Mesenchymal stem cell (in vitro differentiated cells and primary cell): ENCODE results near the gene DPP6.
A peak's percentile ranks its signal among the peaks of the same experiment; 100 is the strongest.

ENCODE experiments used
- DNase-seq: peaks from one replicate; pipeline ENCODE4 v3.0.0-alpha.2; 2013
- H2AFZ ChIP-seq: one replicate; pipeline ENCODE4 v1.6.1; 2013; ENCODE audit warnings: low read depth, mild to moderate bottlenecking, control low read depth, inconsistent platforms, low read length, moderate library complexity
- H2AK5ac ChIP-seq: 2 replicates; pipeline ENCODE4 v1.6.1; 2013; ENCODE audit warnings: low read length, moderate library complexity, mild to moderate bottlenecking, inconsistent platforms; ENCODE audit not compliant: severe bottlenecking
- H2BK120ac ChIP-seq: one replicate; pipeline ENCODE4 v1.6.1; 2013; ENCODE audit warnings: low read depth, mild to moderate bottlenecking, inconsistent platforms, low read length, moderate library complexity
- H2BK12ac ChIP-seq, 2 experiments: one replicate each; pipeline ENCODE4 v1.6.1; 2013; ENCODE audit warnings: inconsistent platforms in 2 of 2, low read length in 2 of 2, mild to moderate bottlenecking in 2 of 2, moderate library complexity in 2 of 2, control low read depth in 1 of 2
- H2BK15ac ChIP-seq: one replicate; pipeline ENCODE4 v1.6.1; 2013; ENCODE audit warnings: mild to moderate bottlenecking, low read depth, inconsistent platforms; ENCODE audit not compliant: poor library complexity, severe bottlenecking
- H2BK5ac ChIP-seq: 2 replicates; pipeline ENCODE4 v1.6.1; 2013; ENCODE audit warnings: low read depth, mild to moderate bottlenecking, low read length, control low read depth, inconsistent platforms; ENCODE audit not compliant: poor library complexity, severe bottlenecking
- H3K14ac ChIP-seq, 2 experiments: one replicate each; pipeline ENCODE4 v1.6.1; 2013; ENCODE audit warnings: inconsistent platforms in 2 of 2, low read length in 2 of 2, control low read depth in 1 of 2, mild to moderate bottlenecking in 1 of 2, moderate library complexity in 1 of 2
- H3K18ac ChIP-seq, 2 experiments: one replicate each; pipeline ENCODE4 v1.6.1; 2013; ENCODE audit warnings: inconsistent platforms in 2 of 2, low read length in 2 of 2, control low read depth in 1 of 2, low read depth in 1 of 2, mild to moderate bottlenecking in 1 of 2
- H3K23ac ChIP-seq, 2 experiments: one replicate each; pipeline ENCODE4 v1.6.1; 2013; ENCODE audit warnings: inconsistent platforms in 2 of 2, low read length in 2 of 2, mild to moderate bottlenecking in 2 of 2, moderate library complexity in 2 of 2, control low read depth in 1 of 2
- H3K27ac ChIP-seq: 2 replicates; pipeline ENCODE4 v1.5.1; 2013; ENCODE audit warnings: mild to moderate bottlenecking, moderate library complexity, low read length, control low read depth, inconsistent platforms; ENCODE audit not compliant: poor library complexity, severe bottlenecking
- H3K27me3 ChIP-seq, 2 experiments: 2 replicates each; pipeline versions ENCODE4 v1.6.1 to v1.7.0; 2013; ENCODE audit warnings: low read length in 2 of 2, mild to moderate bottlenecking in 2 of 2, moderate library complexity in 2 of 2, control low read depth in 1 of 2, inconsistent platforms in 1 of 2; ENCODE audit not compliant: control insufficient read depth in 1 of 2, insufficient read depth in 1 of 2
- H3K36me3 ChIP-seq, 2 experiments: 2 replicates each; pipeline versions ENCODE4 v1.6.1 to v1.7.0; 2013; ENCODE audit warnings: low read length in 2 of 2, control low read depth in 1 of 2, inconsistent platforms in 1 of 2, low read depth in 1 of 2, mild to moderate bottlenecking in 1 of 2; ENCODE audit not compliant: insufficient read depth in 2 of 2, control insufficient read depth in 1 of 2
- H3K4ac ChIP-seq, 2 experiments: one replicate each; pipeline ENCODE4 v1.6.1; 2013; ENCODE audit warnings: inconsistent platforms in 2 of 2, low read length in 2 of 2, mild to moderate bottlenecking in 2 of 2, moderate library complexity in 2 of 2, control low read depth in 1 of 2, low read depth in 1 of 2
- H3K4me1 ChIP-seq: 2 replicates; pipeline ENCODE4 v1.6.1; 2013; ENCODE audit warnings: low read depth, low read length, control low read depth; ENCODE audit not compliant: control insufficient read depth, insufficient read depth
- H3K4me2 ChIP-seq: 2 replicates; pipeline ENCODE4 v1.6.1; 2013; ENCODE audit warnings: low read length, mild to moderate bottlenecking, inconsistent platforms; ENCODE audit not compliant: poor library complexity, severe bottlenecking
- H3K4me3 ChIP-seq, 2 experiments: 2 replicates each; pipeline versions ENCODE4 v1.5.1 to v1.7.0; 2013; ENCODE audit warnings: low read length in 2 of 2, mild to moderate bottlenecking in 2 of 2, control low read depth in 1 of 2, low read depth in 1 of 2; ENCODE audit not compliant: insufficient read depth in 1 of 2
- H3K79me1 ChIP-seq: replicated peaks from 2 replicates; pipeline ENCODE4 v1.6.1; 2013; ENCODE audit warnings: mild to moderate bottlenecking, control low read depth, low read length, inconsistent platforms; ENCODE audit not compliant: poor library complexity, severe bottlenecking
- H3K9ac ChIP-seq: 2 replicates; pipeline ENCODE4 v1.7.0; 2013; ENCODE audit warnings: mild to moderate bottlenecking, low read length, moderate library complexity
- H3K9me3 ChIP-seq: 2 replicates; pipeline ENCODE4 v1.7.0; 2013; ENCODE audit warnings: mild to moderate bottlenecking, low read length; ENCODE audit not compliant: control insufficient read depth
- H4K8ac ChIP-seq: one replicate; pipeline ENCODE4 v1.6.1; 2013; ENCODE audit warnings: inconsistent platforms, mild to moderate bottlenecking, low read length, moderate library complexity
- H4K91ac ChIP-seq: one replicate; pipeline ENCODE4 v1.6.1; 2013; ENCODE audit warnings: mild to moderate bottlenecking, low read length, inconsistent platforms
- WGBS: methylation state at CpG from one replicate; pipeline ENCODE4 v1.1.7; 2013; ENCODE audit warnings: mixed read lengths; 5-methylcytosine and 5-hydroxymethylcytosine counted together

DPP6 gene

DNA sequence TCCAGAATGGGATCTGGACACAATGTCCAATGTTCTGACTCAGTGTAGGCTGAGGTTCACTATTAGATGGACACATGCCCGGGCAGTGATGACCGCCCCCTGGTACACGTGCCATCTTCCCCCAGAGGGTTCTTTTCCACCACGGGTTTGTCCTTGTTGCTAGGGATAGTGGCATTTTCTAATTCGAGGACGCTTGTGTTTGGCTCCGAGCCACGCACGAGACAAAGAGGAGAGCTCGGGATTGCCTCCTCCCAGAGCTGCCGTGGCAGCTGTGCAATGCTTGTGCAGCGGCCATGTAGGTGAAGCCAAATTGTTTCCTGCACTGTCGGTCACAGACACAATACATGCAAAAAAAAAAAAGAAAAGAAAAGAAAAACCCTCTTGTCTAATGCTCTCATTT is 743.2 kb downstream of the DPP6 start:
- Histone ChIP-seq H4K8ac (no peak overlapping the region), H2BK5ac (no peak overlapping the region), H3K36me3 (no peaks in the 10 kb centered on the region), H3K18ac (no peak overlapping the region), H2BK15ac (no peak overlapping the region), H3K9me3 (no peaks in the 10 kb centered on the region), H3K79me1 (no peaks in the 10 kb centered on the region), H3K27me3 (no peaks in the 10 kb centered on the region), H3K14ac (no peak overlapping the region), H2AFZ (no peak overlapping the region), H3K23ac (no peak overlapping the region), H2AK5ac (no peak overlapping the region), H3K27ac (no peak overlapping the region), H3K4me1 (no peaks in the 10 kb centered on the region), H2BK12ac (no peak overlapping the region), H3K9ac (no peak overlapping the region), H4K91ac (no peak overlapping the region), H3K4me3 (no peak overlapping the region), H3K4me2 (no peak overlapping the region), H2BK120ac (no peak overlapping the region), H3K4ac (no peak overlapping the region)
- WGBS = 88% methylated on average over 13 of the region's 13 CpGs
- no peak for DNase-seq

DNA sequence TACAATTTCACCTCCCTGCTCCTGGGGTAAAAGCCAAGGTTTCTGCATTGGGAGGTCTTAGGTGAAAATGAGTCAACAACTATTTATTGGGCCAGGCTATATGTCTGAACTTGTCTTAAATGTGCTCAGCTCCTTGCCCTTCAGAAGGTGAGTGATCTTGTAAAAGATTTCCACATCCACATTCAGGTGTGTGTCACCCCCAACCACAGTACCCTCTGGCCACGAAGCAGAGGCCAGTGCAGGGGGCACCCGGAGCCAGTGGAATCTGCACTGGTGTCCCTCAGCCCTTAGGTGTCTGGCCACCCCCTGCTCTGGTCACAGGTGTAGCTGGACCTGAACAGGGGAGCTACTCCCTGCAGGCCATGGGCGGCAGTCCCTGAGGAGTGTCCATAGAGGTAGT is 752.3 kb downstream of the DPP6 start:
- Histone ChIP-seq H3K79me1 (no peaks in the 10 kb centered on the region), H4K91ac (peak overlapping the region; percentile 31), H3K14ac (no peak overlapping the region), H3K9ac (no peak overlapping the region), H2BK12ac (no peak overlapping the region), H2BK15ac (no peak overlapping the region), H2AK5ac (no peak overlapping the region), H3K4ac (no peak overlapping the region), H3K36me3 (no peaks in the 10 kb centered on the region), H3K4me1 (no peaks in the 10 kb centered on the region), H3K4me3 (no peak overlapping the region), H4K8ac (no peak overlapping the region), H2BK120ac (no peak overlapping the region), H3K23ac (no peak overlapping the region), H3K18ac (no peak overlapping the region), H2AFZ (no peak overlapping the region), H3K27ac (no peak overlapping the region), H2BK5ac (no peak overlapping the region), H3K27me3 (no peaks in the 10 kb centered on the region), H3K4me2 (no peak overlapping the region), H3K9me3 (peaks cover 3% of the 10 kb centered on the region)
- DNase-seq = no peak
- 63% methylated on average over 3 of the region's 3 CpGs for WGBS

DNA sequence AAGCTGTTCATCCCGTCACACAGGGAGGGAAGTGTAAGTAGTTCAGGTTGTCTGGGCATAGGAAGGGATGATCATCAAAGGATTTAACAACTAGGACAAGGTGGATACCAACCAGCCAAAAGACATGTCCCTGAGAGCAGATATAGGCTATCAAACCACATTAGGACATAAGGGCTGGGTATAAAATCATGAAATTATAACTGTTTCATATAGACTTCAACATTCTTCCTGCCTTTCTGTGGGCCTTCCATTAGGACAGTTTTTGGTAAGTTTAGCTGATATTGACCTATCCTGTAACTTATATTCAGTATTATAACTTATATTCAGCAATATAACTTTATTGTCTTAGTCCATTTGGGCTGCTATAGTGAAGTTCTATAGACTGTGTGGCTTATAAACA is 759.8 kb downstream of the DPP6 start:
- Histone ChIP-seq H2BK120ac (no peak overlapping the region), H3K36me3 (no peaks in the 10 kb centered on the region), H3K18ac (no peak overlapping the region), H3K23ac (no peak overlapping the region), H2BK12ac (no peak overlapping the region), H2AFZ (no peak overlapping the region), H3K4me1 (no peaks in the 10 kb centered on the region), H2BK5ac (no peak overlapping the region), H3K4me3 (no peak overlapping the region), H3K27ac (no peak overlapping the region), H4K91ac (no peak overlapping the region), H3K27me3 (no peaks in the 10 kb centered on the region), H3K9ac (no peak overlapping the region), H2AK5ac (no peak overlapping the region), H3K4me2 (no peak overlapping the region), H4K8ac (no peak overlapping the region), H3K79me1 (no peaks in the 10 kb centered on the region), H2BK15ac (no peak overlapping the region), H3K4ac (no peak overlapping the region), H3K14ac (no peak overlapping the region), H3K9me3 (peaks cover 28% of the 10 kb centered on the region)
- no peak for DNase-seq
- no CpG with 5 or more reads among the region's 1 CpG for WGBS

DNA sequence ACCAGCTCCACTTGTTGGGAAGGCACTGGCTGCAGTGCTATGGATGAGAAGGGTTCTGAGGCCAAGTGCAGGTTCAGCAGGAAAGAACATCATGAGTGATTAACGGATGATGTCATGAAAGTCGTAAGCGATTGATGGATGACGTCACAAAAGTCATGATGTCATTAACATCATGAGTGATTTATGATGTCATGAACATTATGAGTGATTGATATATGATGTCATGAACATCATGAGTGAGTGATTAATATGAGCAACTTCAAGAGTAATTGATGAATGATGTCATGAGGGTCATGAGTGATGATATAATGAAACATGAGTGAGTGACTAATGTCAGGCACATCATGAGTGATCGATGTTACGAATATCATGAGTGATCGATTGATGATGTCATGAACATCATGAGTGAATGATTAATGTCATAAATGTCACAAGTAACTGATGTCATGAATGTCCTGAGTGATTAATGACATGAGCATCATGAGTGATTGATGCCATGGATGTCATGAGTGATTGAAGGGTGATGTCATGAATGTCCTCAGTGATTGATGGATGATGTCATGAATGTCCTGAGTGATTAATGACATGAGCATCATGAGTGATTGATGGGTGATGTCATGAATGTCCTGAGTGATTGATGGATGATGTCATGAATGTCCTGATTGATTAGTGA is 765.2 kb downstream of the DPP6 start:
- no peak overlapping the region for H3K9ac ChIP-seq
- no peak overlapping the region for H2BK15ac ChIP-seq
- H3K4me3 ChIP-seq = no peak overlapping the region
- no peaks in the 10 kb centered on the region for H3K79me1 ChIP-seq
- H3K23ac ChIP-seq = no peak overlapping the region
- no peak overlapping the region for H3K27ac ChIP-seq
- WGBS = 79% methylated on average over 7 of the region's 7 CpGs
- H4K8ac ChIP-seq = no peak overlapping the region
- H2AK5ac ChIP-seq = no peak overlapping the region
- no peak overlapping the region for H3K14ac ChIP-seq
- no peak overlapping the region for H4K91ac ChIP-seq
- no peak overlapping the region for H2BK12ac ChIP-seq
- H3K9me3 ChIP-seq = peaks cover 18% of the 10 kb centered on the region
- no peak overlapping the region for H3K4ac ChIP-seq
- H2AFZ ChIP-seq = no peak overlapping the region
- H3K4me1 ChIP-seq = no peaks in the 10 kb centered on the region
- H2BK5ac ChIP-seq = no peak overlapping the region
- no peaks in the 10 kb centered on the region for H3K27me3 ChIP-seq
- H3K36me3 ChIP-seq = no peaks in the 10 kb centered on the region
- no peak overlapping the region for H2BK120ac ChIP-seq
- DNase-seq = no peak
- H3K18ac ChIP-seq = no peak overlapping the region
- no peak overlapping the region for H3K4me2 ChIP-seq
